ENCODE results near the gene ZFHX2.

DNA sequence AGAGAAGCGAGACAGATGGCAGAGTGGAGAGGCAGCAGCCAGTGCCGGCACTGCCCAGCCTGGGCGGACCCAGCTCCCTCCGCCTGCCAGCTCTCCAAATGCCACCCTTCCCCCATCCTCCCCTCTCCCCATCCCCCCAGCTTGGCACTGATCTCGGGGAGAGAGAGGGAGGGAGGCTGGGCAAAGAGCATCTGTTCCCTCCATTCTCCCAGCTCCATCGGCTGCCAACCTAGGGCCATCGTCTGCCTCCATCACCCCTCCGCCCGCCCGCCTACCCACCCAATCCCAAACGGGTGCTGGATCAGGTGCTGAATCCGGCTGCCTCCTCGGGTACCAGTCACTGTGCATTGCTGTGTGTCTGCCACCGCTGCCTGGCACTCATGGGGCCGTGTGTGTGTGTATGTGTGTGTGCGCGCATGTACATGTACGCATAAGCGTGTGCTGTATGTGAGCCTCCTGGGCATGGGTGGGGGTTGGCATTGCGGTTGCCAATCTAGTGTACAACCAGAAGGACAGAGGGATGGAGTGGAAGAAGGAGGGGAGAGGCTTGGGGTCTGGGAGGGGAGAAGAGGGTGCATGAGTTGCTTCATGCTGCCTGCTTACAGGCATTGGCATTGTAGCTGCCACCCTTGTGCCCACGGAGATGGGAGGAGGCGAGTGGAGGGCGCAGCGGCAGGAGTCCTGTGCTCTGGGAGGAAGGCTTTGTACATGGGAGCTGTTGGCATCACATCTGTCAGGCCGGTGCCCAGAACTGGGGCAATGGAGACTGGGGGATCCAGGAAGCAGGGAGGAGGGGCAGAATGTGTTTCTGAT lies 38.4 kb downstream of the ZFHX2 start:
- TF ChIP-seq TAF1 (IDR thresholded peaks at IDR 0.05; ENCODE audit: borderline replicate concordance, insufficient read depth, low read length) (no peak), POLR2AphosphoS5 (IDR thresholded peaks at IDR 0.05; ENCODE audit: low read depth, low read length) (no peak), SIN3A (IDR thresholded peaks at IDR 0.05; ENCODE audit: borderline replicate concordance, insufficient read depth, low read length) (no peak)
- TF ChIP-seq, protein P1, sequence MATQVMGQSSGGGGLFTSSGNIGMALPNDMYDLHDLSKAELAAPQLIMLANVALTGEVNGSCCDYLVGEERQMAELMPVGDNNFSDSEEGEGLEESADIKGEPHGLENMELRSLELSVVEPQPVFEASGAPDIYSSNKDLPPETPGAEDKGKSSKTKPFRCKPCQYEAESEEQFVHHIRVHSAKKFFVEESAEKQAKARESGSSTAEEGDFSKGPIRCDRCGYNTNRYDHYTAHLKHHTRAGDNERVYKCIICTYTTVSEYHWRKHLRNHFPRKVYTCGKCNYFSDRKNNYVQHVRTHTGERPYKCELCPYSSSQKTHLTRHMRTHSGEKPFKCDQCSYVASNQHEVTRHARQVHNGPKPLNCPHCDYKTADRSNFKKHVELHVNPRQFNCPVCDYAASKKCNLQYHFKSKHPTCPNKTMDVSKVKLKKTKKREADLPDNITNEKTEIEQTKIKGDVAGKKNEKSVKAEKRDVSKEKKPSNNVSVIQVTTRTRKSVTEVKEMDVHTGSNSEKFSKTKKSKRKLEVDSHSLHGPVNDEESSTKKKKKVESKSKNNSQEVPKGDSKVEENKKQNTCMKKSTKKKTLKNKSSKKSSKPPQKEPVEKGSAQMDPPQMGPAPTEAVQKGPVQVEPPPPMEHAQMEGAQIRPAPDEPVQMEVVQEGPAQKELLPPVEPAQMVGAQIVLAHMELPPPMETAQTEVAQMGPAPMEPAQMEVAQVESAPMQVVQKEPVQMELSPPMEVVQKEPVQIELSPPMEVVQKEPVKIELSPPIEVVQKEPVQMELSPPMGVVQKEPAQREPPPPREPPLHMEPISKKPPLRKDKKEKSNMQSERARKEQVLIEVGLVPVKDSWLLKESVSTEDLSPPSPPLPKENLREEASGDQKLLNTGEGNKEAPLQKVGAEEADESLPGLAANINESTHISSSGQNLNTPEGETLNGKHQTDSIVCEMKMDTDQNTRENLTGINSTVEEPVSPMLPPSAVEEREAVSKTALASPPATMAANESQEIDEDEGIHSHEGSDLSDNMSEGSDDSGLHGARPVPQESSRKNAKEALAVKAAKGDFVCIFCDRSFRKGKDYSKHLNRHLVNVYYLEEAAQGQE (IDR thresholded peaks at IDR 0.05; ENCODE audit: insufficient read depth in 1 of 2, low read depth in 2 of 2, low read length in 2 of 2), result no peak
